CD14-positive monocyte (primary cell): ENCODE measurements around the gene CNRIP1. TPM values are rescaled to one million over a fixed set of nuclear protein-coding genes. Genes with fewer than 3 reads are reported as not detected.

Experiments
- DNase-seq, 3 donors: peaks; one replicate each; pipeline ENCODE4 v3.0.0-alpha.2; 2011 to 2022
- H2AFZ ChIP-seq: 2 replicates; pipeline ENCODE4 v1.6.0; 2012; ENCODE audit warnings: mild to moderate bottlenecking, low read depth, low read length, inconsistent platforms; ENCODE audit not compliant: insufficient read depth, poor library complexity, severe bottlenecking
- H3K27ac ChIP-seq, 2 donors: 1 replicate in 1 of 2; 2 replicates in 1 of 2; pipeline ENCODE4 v1.5.1; 2012 to 2013; ENCODE audit warnings: low read length in 2 of 2, control low read depth in 1 of 2, inconsistent platforms in 1 of 2, low read depth in 1 of 2, mild to moderate bottlenecking in 1 of 2
- H3K27me3 ChIP-seq, 2 donors: one replicate each; pipeline versions ENCODE4 v1.6.0 to v1.6.1; 2011 to 2013; ENCODE audit warnings: low read length in 2 of 2; ENCODE audit not compliant: control insufficient read depth in 2 of 2, insufficient read depth in 2 of 2
- H3K36me3 ChIP-seq, 2 donors: replicated peaks in 1 of 2; 1 replicate in 1 of 2; 2 replicates in 1 of 2; pipeline versions ENCODE4 v1.5.1 to v1.6.1; 2012 to 2013; ENCODE audit warnings: low read length in 2 of 2, control low read depth in 1 of 2, inconsistent platforms in 1 of 2, mild to moderate bottlenecking in 1 of 2; ENCODE audit not compliant: insufficient read depth in 2 of 2, control insufficient read depth in 1 of 2
- H3K4me1 ChIP-seq, 2 donors: 1 replicate in 1 of 2; 2 replicates in 1 of 2; pipeline versions ENCODE4 v1.5.1 to v1.6.1; 2012 to 2013; ENCODE audit warnings: low read length in 2 of 2, control low read depth in 1 of 2, inconsistent platforms in 1 of 2, mild to moderate bottlenecking in 1 of 2, moderate library complexity in 1 of 2; ENCODE audit not compliant: insufficient read depth in 2 of 2, control insufficient read depth in 1 of 2
- H3K4me2 ChIP-seq: replicated peaks from 2 replicates; pipeline ENCODE3; 2012; ENCODE audit warnings: low read length, moderate library complexity, mild to moderate bottlenecking; ENCODE audit not compliant: poor library complexity, severe bottlenecking; ENCODE audit errors: extremely low read depth
- H3K4me3 ChIP-seq, 3 experiments: fragments of 200-600 bp in 1 of 3; sonication (generic) in 1 of 3; replicated peaks in 1 of 3; 1 replicate in 2 of 3; 2 replicates in 1 of 3; pipeline ENCODE4 v1.5.1; 2011 to 2013; ENCODE audit warnings: low read length in 3 of 3, mild to moderate bottlenecking in 3 of 3, control low read depth in 2 of 3, low read depth in 2 of 3, inconsistent platforms in 1 of 3, moderate library complexity in 1 of 3
- H3K79me2 ChIP-seq: 2 replicates; pipeline ENCODE4 v1.6.0; 2012; ENCODE audit warnings: mild to moderate bottlenecking, control low read depth, inconsistent platforms, low read length, moderate library complexity; ENCODE audit not compliant: insufficient read depth
- H3K9ac ChIP-seq: 2 replicates; pipeline ENCODE4 v1.6.0; 2017; ENCODE audit warnings: low read length, mild to moderate bottlenecking; ENCODE audit not compliant: insufficient read depth, poor library complexity, severe bottlenecking
- H3K9me3 ChIP-seq, 2 donors: replicated peaks in 1 of 2; 1 replicate in 1 of 2; 2 replicates in 1 of 2; pipeline versions ENCODE4 v1.5.1 to v1.6.1; 2012 to 2013; ENCODE audit warnings: low read length in 2 of 2, control low read depth in 1 of 2; ENCODE audit not compliant: control insufficient read depth in 1 of 2, insufficient read depth in 1 of 2
- H4K20me1 ChIP-seq: 2 replicates; pipeline ENCODE4 v1.6.0; 2012; ENCODE audit warnings: mild to moderate bottlenecking, low read length, control low read depth, moderate library complexity; ENCODE audit not compliant: insufficient read depth
- H3K27ac Mint-ChIP-seq, 7 donors: one replicate each; pipeline ENCODE4 v1.8.0; 2020; ENCODE audit warnings: mild to moderate bottlenecking in 7 of 7, mixed read lengths in 7 of 7, moderate library complexity in 6 of 7, inconsistent platforms in 2 of 7
- H3K27me3 Mint-ChIP-seq, 3 donors: one replicate each; pipeline ENCODE4 v1.8.0; 2021 to 2022; ENCODE audit warnings: low read depth in 3 of 3, mild to moderate bottlenecking in 3 of 3, mixed read lengths in 3 of 3, moderate library complexity in 3 of 3, inconsistent platforms in 1 of 3
- H3K36me3 Mint-ChIP-seq, 2 donors: one replicate each; pipeline ENCODE4 v1.8.0; 2020; ENCODE audit warnings: mixed read lengths in 2 of 2, inconsistent platforms in 1 of 2, mild to moderate bottlenecking in 1 of 2
- H3K4me1 Mint-ChIP-seq: one replicate; pipeline ENCODE4 v1.8.0; 2020; ENCODE audit warnings: mild to moderate bottlenecking, mixed read lengths
- H3K4me3 Mint-ChIP-seq, 2 donors: one replicate each; pipeline ENCODE4 v1.8.0; 2020; ENCODE audit warnings: mild to moderate bottlenecking in 2 of 2, mixed read lengths in 2 of 2, moderate library complexity in 1 of 2
- H3K9me3 Mint-ChIP-seq, 7 donors: one replicate each; pipeline ENCODE4 v1.8.0; 2020 to 2022; ENCODE audit warnings: mixed read lengths in 7 of 7, mild to moderate bottlenecking in 6 of 7, moderate library complexity in 6 of 7, inconsistent platforms in 2 of 7
- CTCF ChIP-seq: fragments of 200-600 bp; IDR thresholded peaks from one replicate; pipeline ENCODE4 v1.8.0; 2022; ENCODE audit warnings: antibody characterized with exemption, mild to moderate bottlenecking
- WGBS: methylation state at CpG from one replicate; pipeline ENCODE4 v1.1.5; 2013; ENCODE audit warnings: missing lambda C conversion rate; ENCODE audit not compliant: insufficient coverage; 5-methylcytosine and 5-hydroxymethylcytosine counted together
- intact Hi-C, 2 donors: fragments of 100-400 bp; cut with micrococcal nuclease; formaldehyde crosslinking; loops; one replicate each; pipeline versions ENCODE4 v1.15.0 to v1.15.1; 2023
- polyA plus RNA-seq, 3 donors: library from polyadenylated mRNA; depleted of rRNA in 1 of 3; unstranded in 2 of 3; stranded (reverse) in 1 of 3; fragments of 300-500 nt in 2 of 3; fragments of >200 nt in 1 of 3; fragmentation: Illumina TruSeq in 2 of 3; gene quantifications; 1 replicate in 2 of 3; 2 replicates in 1 of 3; pipeline ENCODE4 v1.2.3, GENCODE V29; 2012 to 2021

The CNRIP1 gene
- polyA plus RNA-seq, 3 donors, result 0.09 to 0.53 (median 0.17) TPM

GRCh38 chr2:68303033-68303901 is 16.5 kb downstream of the CNRIP1 start:
- Histone ChIP-seq H3K9me3 (no peaks in the 10 kb centered on the region), H3K4me3 (no peak overlapping the region), H3K4me2 (no peak overlapping the region), H4K20me1 (no peaks in the 10 kb centered on the region), H3K27ac (no peak overlapping the region), H3K27me3 (no peaks in the 10 kb centered on the region), H3K9ac (no peak overlapping the region), H3K36me3 (no peaks in the 10 kb centered on the region), H3K79me2 (no peaks in the 10 kb centered on the region), H3K4me1 (no peaks in the 10 kb centered on the region), H2AFZ (no peak overlapping the region)
- no CpG with 5 or more reads among the region's 12 CpGs for WGBS
- intact Hi-C loops, result no loop called here
- Mint-ChIP-seq H3K9me3 (peaks cover 0 to 9% (median 2%) of the 10 kb centered on the region in 7 donors), H3K4me3 (no peak overlapping the region), H3K27me3 (peaks cover 0 to 4% (median 2%) of the 10 kb centered on the region in 3 donors), H3K4me1 (no peaks in the 10 kb centered on the region), H3K36me3 (no peaks in the 10 kb centered on the region), H3K27ac (no peak overlapping the region)
- no peak for TF ChIP-seq CTCF
- DNase-seq, result no peak

- DNase-seq, result no peak
- intact Hi-C loops, result no loop called here
- Histone ChIP-seq H3K4me2 (no peak overlapping the region), H3K9me3 (no peaks in the 10 kb centered on the region), H3K4me1 (no peaks in the 10 kb centered on the region), H3K4me3 (no peak overlapping the region), H3K27ac (no peak overlapping the region), H2AFZ (no peak overlapping the region), H3K36me3 (no peaks in the 10 kb centered on the region), H3K9ac (no peak overlapping the region), H3K27me3 (no peaks in the 10 kb centered on the region), H4K20me1 (no peaks in the 10 kb centered on the region), H3K79me2 (no peaks in the 10 kb centered on the region)
- TF ChIP-seq CTCF, result no peak
- Mint-ChIP-seq H3K4me1 (no peaks in the 10 kb centered on the region), H3K4me3 (no peak overlapping the region), H3K9me3 (peaks cover 0 to 9% (median 2%) of the 10 kb centered on the region in 7 donors), H3K27ac (no peak overlapping the region), H3K36me3 (no peaks in the 10 kb centered on the region), H3K27me3 (peaks cover 0 to 4% (median 2%) of the 10 kb centered on the region in 3 donors)
- no CpG with 5 or more reads among the region's 3 CpGs for WGBS
These were observed 17.4 kb downstream of the CNRIP1 start for GRCh38 chr2:68302281-68302875.
